ENCODE results near the gene MRPL1. TPM values are rescaled to one million over a fixed set of nuclear protein-coding genes. Genes with fewer than 3 reads are reported as not detected.

Gene MRPL1
- total RNA-seq, 1 donor from 2014 or later = 45.1 TPM

DNA sequence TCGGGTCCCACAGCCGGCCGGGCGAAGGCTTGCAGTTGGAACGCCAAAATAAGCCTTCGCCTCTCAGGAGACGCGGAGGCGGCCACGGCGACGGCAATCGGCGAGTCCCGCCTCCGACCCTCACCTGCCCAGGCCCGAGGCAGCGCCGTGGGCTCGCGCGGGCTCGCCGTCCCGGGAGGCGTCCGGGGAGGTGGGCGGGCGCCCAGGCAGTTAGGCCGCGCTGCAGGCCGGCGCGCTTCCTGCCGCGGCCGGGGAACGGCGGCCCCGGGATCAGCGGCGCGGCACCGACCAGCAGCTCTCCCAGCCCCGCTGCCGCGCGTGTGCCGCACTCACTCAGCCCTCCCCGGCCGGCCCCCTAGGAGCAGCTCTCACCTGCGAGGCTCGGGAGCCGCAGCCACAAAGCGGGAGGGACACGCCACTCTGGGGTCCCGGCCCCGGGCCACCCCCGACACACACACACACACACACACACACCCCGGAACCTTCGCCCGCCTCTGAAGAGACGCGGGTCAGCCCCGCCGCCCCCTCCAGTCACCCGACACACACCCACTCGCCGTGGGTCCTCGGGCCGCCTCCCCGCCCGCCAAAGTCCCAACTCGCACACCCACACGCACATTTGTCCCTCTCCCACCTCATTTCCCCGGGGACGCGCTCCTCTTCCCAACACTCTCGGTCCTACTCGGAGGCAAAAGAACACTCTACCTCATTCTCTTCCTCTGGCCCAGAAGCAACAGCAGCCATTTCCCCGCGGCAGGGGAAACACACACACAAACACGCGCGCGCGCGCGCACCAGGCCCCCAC, 43.8 kb upstream of the MRPL1 start, which contains the start of gene CNOT6L:
Gene CNOT6L, minus strand, starts transcription at position 767 of the 802 bp plus-strand sequence. Its CDS starts 60 bp downstream, at position 707.
- H3K36me3 Mint-ChIP-seq (ENCODE audit: low read depth) = no peaks in the 10 kb centered on the region
- peaks cover 25% of the 10 kb centered on the region for H3K4me1 Mint-ChIP-seq
- peak within 1 kb of the TSS; percentile 98 for H3K27ac Mint-ChIP-seq (ENCODE audit: unreplicated experiment)
- peak; percentile 43 for DNase-seq (ENCODE audit: low read depth, low spot score)
- no peaks in the 10 kb centered on the region for H3K9me3 Mint-ChIP-seq
- TF ChIP-seq, protein P1, sequence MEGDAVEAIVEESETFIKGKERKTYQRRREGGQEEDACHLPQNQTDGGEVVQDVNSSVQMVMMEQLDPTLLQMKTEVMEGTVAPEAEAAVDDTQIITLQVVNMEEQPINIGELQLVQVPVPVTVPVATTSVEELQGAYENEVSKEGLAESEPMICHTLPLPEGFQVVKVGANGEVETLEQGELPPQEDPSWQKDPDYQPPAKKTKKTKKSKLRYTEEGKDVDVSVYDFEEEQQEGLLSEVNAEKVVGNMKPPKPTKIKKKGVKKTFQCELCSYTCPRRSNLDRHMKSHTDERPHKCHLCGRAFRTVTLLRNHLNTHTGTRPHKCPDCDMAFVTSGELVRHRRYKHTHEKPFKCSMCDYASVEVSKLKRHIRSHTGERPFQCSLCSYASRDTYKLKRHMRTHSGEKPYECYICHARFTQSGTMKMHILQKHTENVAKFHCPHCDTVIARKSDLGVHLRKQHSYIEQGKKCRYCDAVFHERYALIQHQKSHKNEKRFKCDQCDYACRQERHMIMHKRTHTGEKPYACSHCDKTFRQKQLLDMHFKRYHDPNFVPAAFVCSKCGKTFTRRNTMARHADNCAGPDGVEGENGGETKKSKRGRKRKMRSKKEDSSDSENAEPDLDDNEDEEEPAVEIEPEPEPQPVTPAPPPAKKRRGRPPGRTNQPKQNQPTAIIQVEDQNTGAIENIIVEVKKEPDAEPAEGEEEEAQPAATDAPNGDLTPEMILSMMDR (conservative IDR thresholded peaks at IDR 0.05) = no peak
- peak within 1 kb of the TSS; percentile 99 for H3K4me3 Mint-ChIP-seq
- H3K27me3 Mint-ChIP-seq (ENCODE audit: low read depth) = no peaks in the 10 kb centered on the region

DNA sequence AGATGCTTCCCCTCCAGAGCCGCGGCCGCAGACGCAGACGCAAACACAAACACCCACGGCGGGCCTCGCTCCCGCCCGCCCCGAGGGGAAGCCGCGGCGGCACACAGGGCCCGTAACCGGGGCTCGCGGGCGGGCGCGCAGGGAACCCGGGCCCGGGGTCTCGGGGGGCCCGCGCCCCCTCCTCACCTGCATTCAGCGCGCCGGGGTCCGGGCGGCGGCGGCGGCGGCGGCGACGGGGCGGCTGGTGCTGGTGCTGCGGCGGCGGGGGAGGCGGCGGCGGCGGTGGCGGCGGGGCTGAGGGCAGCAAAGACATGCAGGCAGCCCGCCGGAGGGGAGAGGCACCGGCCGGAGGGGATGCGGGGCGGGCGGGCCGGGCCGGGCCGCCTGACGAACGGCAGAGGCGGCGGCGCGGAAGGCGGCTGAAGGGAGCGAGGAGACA, 43.2 kb upstream of the MRPL1 start:
- H3K4me3 Mint-ChIP-seq = peak overlapping the region; percentile 98
- no peaks in the 10 kb centered on the region for H3K27me3 Mint-ChIP-seq (ENCODE audit: low read depth)
- no peaks in the 10 kb centered on the region for H3K9me3 Mint-ChIP-seq
- no peak for DNase-seq (ENCODE audit: low read depth, low spot score)
- no peaks in the 10 kb centered on the region for H3K36me3 Mint-ChIP-seq (ENCODE audit: low read depth)
- TF ChIP-seq, protein P1 (conservative IDR thresholded peaks at IDR 0.05) = no peak
- H3K27ac Mint-ChIP-seq (ENCODE audit: unreplicated experiment) = peak overlapping the region; percentile 95
- H3K4me1 Mint-ChIP-seq = peaks cover 25% of the 10 kb centered on the region

DNA sequence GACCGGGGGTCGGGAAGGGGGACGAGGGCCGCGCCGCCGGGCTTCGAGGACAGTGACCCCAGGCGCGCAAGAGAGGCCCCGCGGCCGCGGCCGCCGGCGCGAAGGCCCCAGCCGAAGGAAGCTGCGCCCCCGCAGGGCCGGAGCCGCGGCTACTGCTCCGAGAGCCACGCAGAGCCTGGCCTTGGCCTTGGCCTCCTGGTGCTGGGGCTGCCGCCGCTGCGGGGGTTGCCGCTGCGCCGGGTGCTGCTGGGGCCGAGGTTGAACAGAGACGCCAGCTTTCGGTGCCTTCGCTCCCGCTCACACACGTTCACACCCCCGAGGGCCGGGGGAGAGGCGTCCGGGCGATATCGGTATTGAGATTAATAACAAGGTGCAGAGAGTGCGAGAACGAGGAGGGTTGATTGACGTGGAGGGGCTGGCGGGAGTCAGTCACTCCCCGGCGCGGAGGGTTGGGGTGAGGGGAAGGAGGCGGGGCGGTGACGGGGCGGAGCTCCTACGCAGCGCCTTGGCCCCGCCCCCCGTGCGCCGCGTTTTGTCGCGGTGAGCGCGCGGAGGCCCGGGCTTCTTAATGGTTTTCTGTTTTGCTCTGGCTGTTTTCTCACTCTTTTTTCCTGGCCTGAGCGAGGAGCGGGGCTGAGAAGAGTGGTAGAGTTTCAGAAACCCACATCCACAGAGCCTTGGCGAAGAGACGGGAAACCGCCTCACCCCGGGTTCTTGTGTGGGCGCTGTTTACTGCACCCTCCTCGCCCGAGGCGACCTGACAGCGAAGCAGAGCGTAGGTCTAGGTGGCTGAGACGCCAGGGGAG, 42.6 kb upstream of the MRPL1 start:
- Mint-ChIP-seq H3K4me3 (peak overlapping the region; percentile 99), H3K27ac (ENCODE audit: unreplicated experiment) (peak overlapping the region; percentile 98), H3K36me3 (ENCODE audit: low read depth) (no peaks in the 10 kb centered on the region), H3K9me3 (no peaks in the 10 kb centered on the region), H3K27me3 (ENCODE audit: low read depth) (no peaks in the 10 kb centered on the region), H3K4me1 (peaks cover 25% of the 10 kb centered on the region)
- TF ChIP-seq, protein P1 (conservative IDR thresholded peaks at IDR 0.05) = no peak
- DNase-seq (ENCODE audit: low read depth, low spot score) = peak; percentile 83

DNA sequence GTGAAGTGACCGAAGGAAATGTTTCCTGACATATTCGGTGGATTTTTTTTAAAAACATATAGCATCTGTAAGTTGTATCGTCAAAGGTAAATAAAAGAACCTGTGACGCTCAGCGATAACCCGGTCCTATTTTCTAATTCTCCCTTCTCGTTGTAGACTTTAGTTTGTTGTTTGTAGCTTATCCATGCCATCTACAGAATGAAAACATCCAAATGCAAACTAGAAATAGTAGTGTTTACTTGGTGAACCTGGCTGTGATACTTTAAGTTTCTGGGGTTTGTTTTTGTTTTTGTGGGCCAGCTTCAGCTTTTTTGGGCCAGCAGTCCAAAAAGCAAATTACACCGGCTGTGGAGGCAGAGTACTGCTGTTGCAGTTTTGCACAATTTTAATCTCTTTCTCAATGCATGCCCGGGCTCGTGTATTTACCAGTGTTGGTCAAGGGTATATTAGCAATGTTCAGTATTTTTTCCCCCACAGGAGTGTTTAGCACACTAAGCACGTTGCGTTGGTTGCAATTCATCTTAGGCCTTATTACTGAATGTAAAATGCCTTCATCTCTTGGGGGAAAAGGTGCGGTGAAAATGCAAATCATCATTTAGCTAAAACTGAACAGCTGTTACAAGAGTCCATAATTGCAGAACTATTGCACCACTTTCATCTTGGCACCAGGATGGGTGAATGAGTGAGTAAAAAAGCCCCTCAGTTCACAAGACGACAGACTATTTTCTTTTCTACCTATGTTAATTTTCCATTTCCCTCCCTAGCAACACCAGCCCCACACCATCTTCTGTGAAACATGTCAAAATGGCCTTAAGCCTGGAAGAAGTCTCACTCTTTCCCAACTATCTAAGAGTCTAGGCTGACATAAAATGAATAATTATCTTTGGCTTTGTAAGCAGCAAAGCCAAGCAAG, 41.7 kb upstream of the MRPL1 start:
- Mint-ChIP-seq H3K27me3 (ENCODE audit: low read depth) (no peaks in the 10 kb centered on the region), H3K4me3 (peak overlapping the region; percentile 99), H3K27ac (ENCODE audit: unreplicated experiment) (peak overlapping the region; percentile 98), H3K9me3 (no peaks in the 10 kb centered on the region), H3K36me3 (ENCODE audit: low read depth) (no peaks in the 10 kb centered on the region), H3K4me1 (peaks cover 25% of the 10 kb centered on the region)
- TF ChIP-seq, protein P1 (conservative IDR thresholded peaks at IDR 0.05) = no peak
- no peak for DNase-seq (ENCODE audit: low read depth, low spot score)

DNA sequence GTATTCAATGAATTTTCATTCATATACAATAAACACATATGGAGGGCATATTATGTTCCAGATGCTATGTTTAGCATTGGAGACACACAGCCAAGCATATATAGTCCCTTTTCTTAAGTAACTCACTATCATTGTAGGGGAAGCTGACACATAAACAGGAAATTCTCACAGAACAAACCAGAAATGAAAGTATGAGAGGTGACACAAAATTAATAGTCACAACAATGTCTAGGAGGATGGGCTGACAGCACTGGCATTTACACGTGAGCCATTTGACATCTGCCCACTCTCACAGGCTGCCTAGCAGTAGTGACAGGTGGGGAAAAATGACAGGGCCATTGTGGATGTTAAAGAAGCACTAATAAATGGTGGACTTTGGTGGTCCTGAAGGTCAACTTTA, 40.9 kb upstream of the MRPL1 start:
- Mint-ChIP-seq H3K4me1 (peaks cover 25% of the 10 kb centered on the region), H3K27me3 (ENCODE audit: low read depth) (no peaks in the 10 kb centered on the region), H3K36me3 (ENCODE audit: low read depth) (no peaks in the 10 kb centered on the region), H3K27ac (ENCODE audit: unreplicated experiment) (no peak overlapping the region), H3K4me3 (peak overlapping the region; percentile 99), H3K9me3 (no peaks in the 10 kb centered on the region)
- TF ChIP-seq, protein P1 (conservative IDR thresholded peaks at IDR 0.05) = no peak
- no peak for DNase-seq (ENCODE audit: low read depth, low spot score)
